H1 (cell line): Measurements from ENCODE around the gene GABPA. TPM values are rescaled to one million over a fixed set of nuclear protein-coding genes. Genes with fewer than 3 reads are reported as not detected.

Experiments
- BRCA1 ChIP-seq: IDR thresholded peaks from 2 replicates; pipeline ENCODE4 v1.6.1; 2012; ENCODE audit warnings: low read depth, low read length, improper control_type of control experiment
- CHD1 ChIP-seq: IDR thresholded peaks from 2 replicates; pipeline ENCODE4 v1.6.1; 2012; ENCODE audit warnings: low read depth, low read length, improper control_type of control experiment
- CREB1 ChIP-seq: IDR thresholded peaks from 2 replicates; pipeline ENCODE4 v1.6.1; 2012; ENCODE audit warnings: inconsistent platforms
- CTBP2 ChIP-seq: IDR thresholded peaks from 2 replicates; pipeline ENCODE4 v1.7.0; 2011; ENCODE audit warnings: borderline replicate concordance, mild to moderate bottlenecking, moderate library complexity, mixed read lengths, low read length; ENCODE audit not compliant: insufficient read depth, insufficient read length
- HDAC2 ChIP-seq, 2 experiments: fragments of 300-600 bp in 1 of 2; sonication (generic) in 1 of 2; IDR thresholded peaks; 2 replicates each; pipeline ENCODE4 v1.6.1; 2011 to 2012; ENCODE audit warnings: low read depth in 2 of 2, low read length in 2 of 2, mild to moderate bottlenecking in 2 of 2, moderate library complexity in 2 of 2, borderline replicate concordance in 1 of 2, inconsistent platforms in 1 of 2
- SP2 ChIP-seq: IDR thresholded peaks from 2 replicates; pipeline ENCODE4 v1.6.1; 2012; ENCODE audit warnings: mild to moderate bottlenecking, low read length, inconsistent platforms
- TAF1 ChIP-seq: IDR thresholded peaks from 2 replicates; pipeline ENCODE4 v1.6.1; 2011; ENCODE audit warnings: mild to moderate bottlenecking, low read depth, low read length
- TBP ChIP-seq: IDR thresholded peaks from 2 replicates; pipeline ENCODE4 v1.6.1; 2011; ENCODE audit warnings: low read depth, low read length, improper control_type of control experiment
- polyA plus RNA-seq, 7 experiments: library from polyadenylated mRNA; depleted of rRNA in 3 of 7; stranded (reverse) in 5 of 7; unstranded in 2 of 7; fragments of >200 nt in 5 of 7; fragments of 200-250 nt in 2 of 7; gene quantifications; 1 replicate in 5 of 7; 2 replicates in 1 of 7; 4 replicates in 1 of 7; pipeline versions ENCODE4 v1.2.1 to v1.2.3, GENCODE V29; 2011 to 2013; ENCODE audit warnings: missing spikeins in 2 of 7, mixed read lengths in 2 of 7
- total RNA-seq: library from RNA; stranded (reverse); fragmentation: NEBNext Ultra II Directional; extraction: Animal tissue kit (Norgen Biotek cat#: 25700); gene quantifications from 2 replicates; pipeline ENCODE4 v1.2.1, GENCODE V29; 2021
- TF ChIP-seq, protein P1 (sequence below): fragments of 300-600 bp; sonication (generic); IDR thresholded peaks from 2 replicates; pipeline ENCODE4 v1.7.1; 2012; ENCODE audit warnings: low read length, moderate library complexity, mild to moderate bottlenecking, inconsistent platforms; ENCODE audit not compliant: insufficient replicate concordance

Gene GABPA
- total and polyA plus RNA-seq, 2 of the 8 experiments (the other 6 are each of a cell fraction or from before 2014, with no cell fraction given) = 5.2 to 22.2 TPM

DNA sequence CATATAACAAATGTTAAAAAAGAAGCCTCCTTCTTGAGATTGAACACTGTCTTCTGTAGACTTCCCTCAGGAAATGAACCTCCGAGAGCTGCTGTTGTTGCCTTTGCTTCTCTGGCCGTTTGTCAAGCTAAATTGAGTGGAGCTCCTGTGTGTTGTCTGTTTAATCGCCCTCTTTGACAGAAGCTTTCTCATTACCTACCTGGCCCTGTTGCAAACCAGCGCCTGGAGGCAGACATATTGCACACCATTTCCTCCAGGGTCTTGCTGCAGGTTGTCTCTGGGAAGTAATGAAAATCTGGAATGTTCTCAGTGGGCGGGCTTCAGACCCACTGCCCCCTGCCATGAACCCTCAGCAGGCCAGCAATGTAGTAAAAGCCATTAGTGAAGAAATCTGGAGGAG lies 83.3 kb downstream of the GABPA start (continued):
- TF ChIP-seq, protein P1, sequence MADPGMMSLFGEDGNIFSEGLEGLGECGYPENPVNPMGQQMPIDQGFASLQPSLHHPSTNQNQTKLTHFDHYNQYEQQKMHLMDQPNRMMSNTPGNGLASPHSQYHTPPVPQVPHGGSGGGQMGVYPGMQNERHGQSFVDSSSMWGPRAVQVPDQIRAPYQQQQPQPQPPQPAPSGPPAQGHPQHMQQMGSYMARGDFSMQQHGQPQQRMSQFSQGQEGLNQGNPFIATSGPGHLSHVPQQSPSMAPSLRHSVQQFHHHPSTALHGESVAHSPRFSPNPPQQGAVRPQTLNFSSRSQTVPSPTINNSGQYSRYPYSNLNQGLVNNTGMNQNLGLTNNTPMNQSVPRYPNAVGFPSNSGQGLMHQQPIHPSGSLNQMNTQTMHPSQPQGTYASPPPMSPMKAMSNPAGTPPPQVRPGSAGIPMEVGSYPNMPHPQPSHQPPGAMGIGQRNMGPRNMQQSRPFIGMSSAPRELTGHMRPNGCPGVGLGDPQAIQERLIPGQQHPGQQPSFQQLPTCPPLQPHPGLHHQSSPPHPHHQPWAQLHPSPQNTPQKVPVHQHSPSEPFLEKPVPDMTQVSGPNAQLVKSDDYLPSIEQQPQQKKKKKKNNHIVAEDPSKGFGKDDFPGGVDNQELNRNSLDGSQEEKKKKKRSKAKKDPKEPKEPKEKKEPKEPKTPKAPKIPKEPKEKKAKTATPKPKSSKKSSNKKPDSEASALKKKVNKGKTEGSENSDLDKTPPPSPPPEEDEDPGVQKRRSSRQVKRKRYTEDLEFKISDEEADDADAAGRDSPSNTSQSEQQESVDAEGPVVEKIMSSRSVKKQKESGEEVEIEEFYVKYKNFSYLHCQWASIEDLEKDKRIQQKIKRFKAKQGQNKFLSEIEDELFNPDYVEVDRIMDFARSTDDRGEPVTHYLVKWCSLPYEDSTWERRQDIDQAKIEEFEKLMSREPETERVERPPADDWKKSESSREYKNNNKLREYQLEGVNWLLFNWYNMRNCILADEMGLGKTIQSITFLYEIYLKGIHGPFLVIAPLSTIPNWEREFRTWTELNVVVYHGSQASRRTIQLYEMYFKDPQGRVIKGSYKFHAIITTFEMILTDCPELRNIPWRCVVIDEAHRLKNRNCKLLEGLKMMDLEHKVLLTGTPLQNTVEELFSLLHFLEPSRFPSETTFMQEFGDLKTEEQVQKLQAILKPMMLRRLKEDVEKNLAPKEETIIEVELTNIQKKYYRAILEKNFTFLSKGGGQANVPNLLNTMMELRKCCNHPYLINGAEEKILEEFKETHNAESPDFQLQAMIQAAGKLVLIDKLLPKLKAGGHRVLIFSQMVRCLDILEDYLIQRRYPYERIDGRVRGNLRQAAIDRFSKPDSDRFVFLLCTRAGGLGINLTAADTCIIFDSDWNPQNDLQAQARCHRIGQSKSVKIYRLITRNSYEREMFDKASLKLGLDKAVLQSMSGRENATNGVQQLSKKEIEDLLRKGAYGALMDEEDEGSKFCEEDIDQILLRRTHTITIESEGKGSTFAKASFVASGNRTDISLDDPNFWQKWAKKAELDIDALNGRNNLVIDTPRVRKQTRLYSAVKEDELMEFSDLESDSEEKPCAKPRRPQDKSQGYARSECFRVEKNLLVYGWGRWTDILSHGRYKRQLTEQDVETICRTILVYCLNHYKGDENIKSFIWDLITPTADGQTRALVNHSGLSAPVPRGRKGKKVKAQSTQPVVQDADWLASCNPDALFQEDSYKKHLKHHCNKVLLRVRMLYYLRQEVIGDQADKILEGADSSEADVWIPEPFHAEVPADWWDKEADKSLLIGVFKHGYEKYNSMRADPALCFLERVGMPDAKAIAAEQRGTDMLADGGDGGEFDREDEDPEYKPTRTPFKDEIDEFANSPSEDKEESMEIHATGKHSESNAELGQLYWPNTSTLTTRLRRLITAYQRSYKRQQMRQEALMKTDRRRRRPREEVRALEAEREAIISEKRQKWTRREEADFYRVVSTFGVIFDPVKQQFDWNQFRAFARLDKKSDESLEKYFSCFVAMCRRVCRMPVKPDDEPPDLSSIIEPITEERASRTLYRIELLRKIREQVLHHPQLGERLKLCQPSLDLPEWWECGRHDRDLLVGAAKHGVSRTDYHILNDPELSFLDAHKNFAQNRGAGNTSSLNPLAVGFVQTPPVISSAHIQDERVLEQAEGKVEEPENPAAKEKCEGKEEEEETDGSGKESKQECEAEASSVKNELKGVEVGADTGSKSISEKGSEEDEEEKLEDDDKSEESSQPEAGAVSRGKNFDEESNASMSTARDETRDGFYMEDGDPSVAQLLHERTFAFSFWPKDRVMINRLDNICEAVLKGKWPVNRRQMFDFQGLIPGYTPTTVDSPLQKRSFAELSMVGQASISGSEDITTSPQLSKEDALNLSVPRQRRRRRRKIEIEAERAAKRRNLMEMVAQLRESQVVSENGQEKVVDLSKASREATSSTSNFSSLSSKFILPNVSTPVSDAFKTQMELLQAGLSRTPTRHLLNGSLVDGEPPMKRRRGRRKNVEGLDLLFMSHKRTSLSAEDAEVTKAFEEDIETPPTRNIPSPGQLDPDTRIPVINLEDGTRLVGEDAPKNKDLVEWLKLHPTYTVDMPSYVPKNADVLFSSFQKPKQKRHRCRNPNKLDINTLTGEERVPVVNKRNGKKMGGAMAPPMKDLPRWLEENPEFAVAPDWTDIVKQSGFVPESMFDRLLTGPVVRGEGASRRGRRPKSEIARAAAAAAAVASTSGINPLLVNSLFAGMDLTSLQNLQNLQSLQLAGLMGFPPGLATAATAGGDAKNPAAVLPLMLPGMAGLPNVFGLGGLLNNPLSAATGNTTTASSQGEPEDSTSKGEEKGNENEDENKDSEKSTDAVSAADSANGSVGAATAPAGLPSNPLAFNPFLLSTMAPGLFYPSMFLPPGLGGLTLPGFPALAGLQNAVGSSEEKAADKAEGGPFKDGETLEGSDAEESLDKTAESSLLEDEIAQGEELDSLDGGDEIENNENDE = no peak
- TF ChIP-seq TBP (no peak), CREB1 (no peak), TAF1 (no peak), SP2 (no peak), BRCA1 (no peak), HDAC2 (IDR thresholded peaks at IDR 0.05; ENCODE audit: borderline replicate concordance in 1 of 2, low read depth in 2 of 2, low read length in 2 of 2) (no peak), CHD1 (no peak), CTBP2 (no peak)
- TF ChIP-seq, all 59 proteins: peak for 0
